Vagina (tissue), 2 donors: ENCODE measurements around the gene SUGCT.

Experiments
- CTCF ChIP-seq, 3 experiments: fragments of 450-650 bp in 2 of 3; fragments of 200-600 bp in 1 of 3; sonication (generic) in 1 of 3; IDR thresholded peaks; one replicate each; pipeline ENCODE4 v1.5.1; 2017 to 2019; ENCODE audit warnings: antibody characterized with exemption in 3 of 3, mild to moderate bottlenecking in 2 of 3, moderate library complexity in 2 of 3
- POLR2A ChIP-seq, 2 donors: fragments of 450-650 bp; IDR thresholded peaks; one replicate each; pipeline ENCODE4 v1.6.1; 2017; ENCODE audit warnings: antibody characterized with exemption in 2 of 2, mild to moderate bottlenecking in 2 of 2, moderate library complexity in 2 of 2

- TF ChIP-seq CTCF (IDR thresholded peaks at IDR 0.05) (no peak), POLR2A (IDR thresholded peaks at IDR 0.05) (no peak)
These were observed 475.7 kb downstream of the SUGCT start for GRCh38 chr7:40610461-40610860.
